GM18505 (cell line): ENCODE results near the gene NR0B2.

Experiments
- ATAC-seq: cut with Tn5 transposase; IDR thresholded peaks from one replicate; pipeline ENCODE4 v1.9.1; 2021; ENCODE audit not compliant: unreplicated experiment
- POLR2A ChIP-seq: IDR thresholded peaks from 4 replicates; pipeline ENCODE4 v1.6.1; 2011; ENCODE audit warnings: borderline replicate concordance; ENCODE audit not compliant: insufficient read depth, insufficient read length; ENCODE audit errors: extremely low read depth

The NR0B2 gene

GRCh38 chr1:26915204-26915842, 1.5 kb upstream of the NR0B2 start:
- no peak for TF ChIP-seq POLR2A
- no peak for ATAC-seq

- ATAC-seq, result no peak
- no peak for TF ChIP-seq POLR2A
These were observed 404 bp downstream of the NR0B2 start for GRCh38 chr1:26913389-26913753.

- no peak for TF ChIP-seq POLR2A
- ATAC-seq, result no peak
These were observed 1.7 kb downstream of the NR0B2 start for GRCh38 chr1:26912147-26912490.

- no peak for TF ChIP-seq POLR2A
- no peak for ATAC-seq
These were observed 2.2 kb downstream of the NR0B2 start for GRCh38 chr1:26911399-26912146.

- no peak for TF ChIP-seq POLR2A
- no peak for ATAC-seq
These were observed 3.2 kb downstream of the NR0B2 start for GRCh38 chr1:26910343-26911160.

GRCh38 chr1:26909951-26910342, 3.8 kb downstream of the NR0B2 start:
- TF ChIP-seq POLR2A, result no peak
- ATAC-seq, result no peak

- no peak for TF ChIP-seq POLR2A
- ATAC-seq, result no peak
These were observed 6.5 kb downstream of the NR0B2 start for GRCh38 chr1:26907071-26907917.

GRCh38 chr1:26900815-26901511, 12.8 kb downstream of the NR0B2 start:
- no peak for ATAC-seq
- TF ChIP-seq POLR2A, result no peak

GRCh38 chr1:26900001-26900814, 13.6 kb downstream of the NR0B2 start, which contains the start of gene GPATCH3:
Gene GPATCH3, minus strand, starts transcription at chr1:26900467. Its CDS starts 25 bp downstream, at chr1:26900442.
- peak; percentile 96 for TF ChIP-seq POLR2A
- no peak for ATAC-seq

- no peak for ATAC-seq
- TF ChIP-seq POLR2A, result no peak
These were observed 16.4 kb downstream of the NR0B2 start for GRCh38 chr1:26897351-26897750.

- no peak for TF ChIP-seq POLR2A
- ATAC-seq, result no peak
These were observed 19.5 kb downstream of the NR0B2 start for GRCh38 chr1:26894263-26894662.

- no peak for TF ChIP-seq POLR2A
- ATAC-seq, result peak; percentile 32
These were observed 23.3 kb downstream of the NR0B2 start for GRCh38 chr1:26890467-26890796.
